DND-41 (cell line): Measurements from ENCODE around the gene ACTR1A.

ENCODE experiments used
- ATAC-seq: fragments of 200-7000 bp; cut with Tn5 transposase; 3 replicates; pipeline ENCODE4 v1.9.1; 2021; ENCODE audit warnings: low read depth; ENCODE audit not compliant: insufficient read depth
- DNase-seq: peaks from one replicate; pipeline ENCODE4 v3.0.0-alpha.2; 2020
- H2AFZ ChIP-seq: 2 replicates; pipeline ENCODE4 v1.6.0; 2012; ENCODE audit warnings: low read depth, low read length
- H3K27ac ChIP-seq: 2 replicates; pipeline ENCODE4 v1.5.1; 2012; ENCODE audit warnings: low read length, inconsistent platforms
- H3K27me3 ChIP-seq: fragments of 200-600 bp; sonication (generic); 2 replicates; pipeline ENCODE4 v1.6.0; 2012; ENCODE audit warnings: low read length, mild to moderate bottlenecking, inconsistent platforms; ENCODE audit not compliant: insufficient read depth, poor library complexity
- H3K36me3 ChIP-seq: 2 replicates; pipeline ENCODE4 v1.5.1; 2012; ENCODE audit warnings: low read length, inconsistent platforms; ENCODE audit not compliant: insufficient read depth
- H3K4me1 ChIP-seq: 2 replicates; pipeline ENCODE4 v1.5.1; 2012; ENCODE audit warnings: mild to moderate bottlenecking, low read length; ENCODE audit not compliant: insufficient read depth
- H3K4me2 ChIP-seq: 2 replicates; pipeline ENCODE4 v1.6.0; 2012; ENCODE audit warnings: mild to moderate bottlenecking, moderate library complexity, low read length, inconsistent platforms; ENCODE audit not compliant: insufficient read depth
- H3K4me3 ChIP-seq, 2 experiments: fragments of 200-600 bp in 1 of 2; shearing (Covaris generic) in 1 of 2; 2 replicates each; pipeline ENCODE4 v1.5.1; 2012 to 2016; ENCODE audit warnings: inconsistent platforms in 2 of 2, low read length in 2 of 2, mild to moderate bottlenecking in 2 of 2, low read depth in 1 of 2, moderate library complexity in 1 of 2
- H3K79me2 ChIP-seq: 2 replicates; pipeline ENCODE4 v1.6.0; 2012; ENCODE audit warnings: low read length, inconsistent platforms; ENCODE audit not compliant: insufficient read depth
- H3K9ac ChIP-seq: 2 replicates; pipeline ENCODE4 v1.6.0; 2012; ENCODE audit warnings: low read depth, mild to moderate bottlenecking, inconsistent platforms, low read length, moderate library complexity
- H3K9me3 ChIP-seq: 2 replicates; pipeline ENCODE4 v1.5.1; 2012; ENCODE audit warnings: low read length, moderate library complexity, mild to moderate bottlenecking, inconsistent platforms; ENCODE audit not compliant: insufficient read depth, severe bottlenecking
- H4K20me1 ChIP-seq: 2 replicates; pipeline ENCODE4 v1.6.0; 2012; ENCODE audit warnings: low read length; ENCODE audit not compliant: insufficient read depth
- EZH2 ChIP-seq: IDR thresholded peaks from 3 replicates; pipeline ENCODE4 v1.6.1; 2012; ENCODE audit warnings: borderline replicate concordance, low read depth, mild to moderate bottlenecking, moderate library complexity, low read length, inconsistent platforms; ENCODE audit not compliant: severe bottlenecking
- TF ChIP-seq, protein P1 (sequence below): IDR thresholded peaks from 2 replicates; pipeline ENCODE4 v1.5.1; 2012; ENCODE audit warnings: borderline replicate concordance, low read length, moderate library complexity, mild to moderate bottlenecking; ENCODE audit not compliant: poor library complexity, severe bottlenecking; ENCODE audit errors: extremely low read depth

Gene ACTR1A

DNA sequence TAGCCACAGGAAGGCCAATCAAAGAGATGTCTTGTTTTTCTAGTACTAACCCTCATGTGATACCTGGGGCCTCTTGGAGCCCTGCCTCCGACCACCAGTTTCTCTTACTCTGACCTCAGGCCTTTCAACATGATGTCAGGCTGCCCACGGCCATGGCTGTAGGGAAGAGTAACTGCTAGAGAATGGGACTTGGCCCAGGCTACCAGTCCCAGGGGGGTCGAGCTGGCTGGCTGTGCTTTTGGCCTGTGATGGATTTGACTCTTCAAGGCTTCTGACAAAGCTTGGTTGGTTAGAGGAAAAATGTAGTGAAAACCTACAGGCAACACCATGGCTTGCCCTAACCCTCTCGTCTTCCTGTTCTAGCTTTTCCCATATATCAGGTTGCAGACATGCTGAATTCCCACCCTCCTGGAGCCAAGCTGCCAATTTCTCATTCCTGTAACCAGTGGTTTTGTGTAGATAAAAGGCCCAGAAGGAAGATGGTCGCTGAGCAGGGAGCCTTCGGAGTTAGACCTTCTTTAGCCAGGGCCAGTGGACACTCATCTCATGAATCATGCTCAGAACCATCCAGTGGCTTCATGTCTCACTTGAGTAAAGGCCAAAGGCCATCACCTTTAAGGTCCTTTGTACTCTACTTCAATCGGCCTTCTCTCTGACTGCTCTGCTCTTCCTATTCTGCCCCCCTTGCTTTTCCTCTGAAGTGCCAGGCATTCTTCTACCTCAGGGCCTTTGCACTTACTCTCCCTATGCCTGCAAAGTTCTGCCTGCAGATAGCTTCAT is 20.9 kb upstream of the ACTR1A start:
- Histone ChIP-seq H3K4me3 (no peak overlapping the region), H4K20me1 (no peaks in the 10 kb centered on the region; the same call in 1 of the 2 replicates), H3K9ac (no peak overlapping the region), H3K79me2 (peaks cover 9% of the 10 kb centered on the region; the same call in 1 of the 2 replicates), H3K36me3 (peaks cover 28% of the 10 kb centered on the region), H3K27ac (no peak overlapping the region), H3K4me1 (no peaks in the 10 kb centered on the region), H3K4me2 (no peak overlapping the region), H3K27me3 (no peaks in the 10 kb centered on the region), H3K9me3 (no peaks in the 10 kb centered on the region), H2AFZ (no peak overlapping the region)
- TF ChIP-seq, protein P1, sequence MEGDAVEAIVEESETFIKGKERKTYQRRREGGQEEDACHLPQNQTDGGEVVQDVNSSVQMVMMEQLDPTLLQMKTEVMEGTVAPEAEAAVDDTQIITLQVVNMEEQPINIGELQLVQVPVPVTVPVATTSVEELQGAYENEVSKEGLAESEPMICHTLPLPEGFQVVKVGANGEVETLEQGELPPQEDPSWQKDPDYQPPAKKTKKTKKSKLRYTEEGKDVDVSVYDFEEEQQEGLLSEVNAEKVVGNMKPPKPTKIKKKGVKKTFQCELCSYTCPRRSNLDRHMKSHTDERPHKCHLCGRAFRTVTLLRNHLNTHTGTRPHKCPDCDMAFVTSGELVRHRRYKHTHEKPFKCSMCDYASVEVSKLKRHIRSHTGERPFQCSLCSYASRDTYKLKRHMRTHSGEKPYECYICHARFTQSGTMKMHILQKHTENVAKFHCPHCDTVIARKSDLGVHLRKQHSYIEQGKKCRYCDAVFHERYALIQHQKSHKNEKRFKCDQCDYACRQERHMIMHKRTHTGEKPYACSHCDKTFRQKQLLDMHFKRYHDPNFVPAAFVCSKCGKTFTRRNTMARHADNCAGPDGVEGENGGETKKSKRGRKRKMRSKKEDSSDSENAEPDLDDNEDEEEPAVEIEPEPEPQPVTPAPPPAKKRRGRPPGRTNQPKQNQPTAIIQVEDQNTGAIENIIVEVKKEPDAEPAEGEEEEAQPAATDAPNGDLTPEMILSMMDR: no peak
- TF ChIP-seq EZH2: no peak
- no peak for ATAC-seq
- no peak for DNase-seq

DNA sequence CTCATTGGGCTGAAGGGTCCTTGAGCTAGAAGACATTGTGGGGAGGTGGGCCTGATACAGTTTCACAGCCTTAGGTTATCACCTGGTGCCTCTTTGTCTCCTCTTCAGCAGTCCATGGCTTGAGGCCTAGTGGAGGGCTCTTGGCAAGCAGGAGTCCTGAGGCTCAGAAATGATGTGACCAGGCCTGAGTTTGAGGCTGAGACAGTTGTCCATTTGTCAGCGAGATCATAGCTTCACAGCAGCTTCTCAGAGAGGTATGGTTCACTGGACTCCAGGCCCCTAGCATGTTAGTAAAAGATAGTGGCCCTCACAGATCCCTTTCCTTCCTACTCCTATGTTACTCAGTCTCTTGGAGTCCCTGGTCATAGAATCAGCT is 20.4 kb upstream of the ACTR1A start:
- TF ChIP-seq EZH2: no peak
- TF ChIP-seq, protein P1: no peak
- Histone ChIP-seq H3K79me2 (peaks cover 9% of the 10 kb centered on the region; the same call in 1 of the 2 replicates), H2AFZ (no peak overlapping the region), H3K4me2 (no peak overlapping the region), H3K27ac (no peak overlapping the region), H3K27me3 (no peaks in the 10 kb centered on the region), H3K4me1 (no peaks in the 10 kb centered on the region), H3K9me3 (no peaks in the 10 kb centered on the region), H3K9ac (no peak overlapping the region), H3K36me3 (peaks cover 28% of the 10 kb centered on the region), H4K20me1 (no peaks in the 10 kb centered on the region; the same call in 1 of the 2 replicates), H3K4me3 (no peak overlapping the region)
- ATAC-seq (no peak), DNase-seq (no peak)

DNA sequence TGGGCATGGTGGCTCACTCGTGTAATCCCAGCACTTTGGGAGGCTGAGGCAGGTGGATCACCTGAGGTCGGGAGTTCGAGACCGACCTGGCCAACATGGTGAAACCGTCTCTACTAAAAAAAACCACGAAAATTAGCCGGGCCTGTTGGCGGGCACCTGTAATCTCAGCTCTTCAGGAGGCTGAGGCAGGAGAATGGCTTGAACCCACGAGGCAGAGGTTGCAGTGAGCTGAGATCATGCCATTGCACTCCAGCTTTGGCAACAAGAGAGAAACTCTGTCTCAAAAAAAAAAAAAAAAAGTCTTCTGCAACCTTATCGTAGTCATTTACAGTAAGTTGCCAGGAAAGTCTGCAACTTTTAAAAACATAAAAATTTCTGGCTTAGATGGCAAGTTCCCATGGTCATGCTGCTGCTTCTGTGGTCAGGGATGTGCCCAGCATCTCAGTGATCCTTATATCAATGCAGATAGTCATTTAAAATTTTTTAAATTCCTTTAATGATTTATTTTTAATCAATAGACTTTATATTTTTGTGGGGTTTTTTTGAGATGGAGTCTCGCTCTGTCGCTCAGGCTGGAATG is 16.8 kb upstream of the ACTR1A start:
- H3K79me2 ChIP-seq: peaks cover 9% of the 10 kb centered on the region; the same call in 1 of the 2 replicates
- no peak overlapping the region for H2AFZ ChIP-seq
- no peak overlapping the region for H3K4me2 ChIP-seq
- no peaks in the 10 kb centered on the region for H3K4me1 ChIP-seq
- H3K4me3 ChIP-seq: no peak overlapping the region
- H3K9ac ChIP-seq: no peak overlapping the region
- H3K27me3 ChIP-seq: no peaks in the 10 kb centered on the region
- H3K36me3 ChIP-seq: peaks cover 35% of the 10 kb centered on the region
- H3K9me3 ChIP-seq: no peaks in the 10 kb centered on the region
- ATAC-seq (no peak), DNase-seq (no peak)
- no peaks in the 10 kb centered on the region; the same call in 1 of the 2 replicates for H4K20me1 ChIP-seq
- TF ChIP-seq EZH2: no peak
- TF ChIP-seq, protein P1: no peak
- no peak overlapping the region for H3K27ac ChIP-seq
